KOPT-K1 (cell line): ENCODE measurements around the gene IFI27L2.

ENCODE experiments used
- H3K27ac ChIP-seq: fragments of 200-600 bp; sonication (generic); 2 replicates; pipeline ENCODE4 v1.5.1; 2016; ENCODE audit warnings: antibody characterized with exemption, mild to moderate bottlenecking, low read depth, low read length; ENCODE audit not compliant: poor library complexity, severe bottlenecking
- H3K36me3 ChIP-seq: fragments of 200-600 bp; sonication (generic); 2 replicates; pipeline ENCODE4 v1.5.1; 2017; ENCODE audit warnings: antibody characterized with exemption, mild to moderate bottlenecking, low read length, moderate library complexity; ENCODE audit not compliant: insufficient read depth
- H3K9me3 ChIP-seq: fragments of 200-600 bp; sonication (generic); 2 replicates; pipeline ENCODE4 v1.5.1; 2017; ENCODE audit warnings: antibody characterized with exemption, low read length, mild to moderate bottlenecking; ENCODE audit not compliant: insufficient read depth, poor library complexity, severe bottlenecking

Gene IFI27L2

GRCh38 chr14:94120667-94121340 is 8.6 kb downstream of the IFI27L2 start:
- Histone ChIP-seq H3K27ac (no peak overlapping the region), H3K9me3 (peaks cover 22% of the 10 kb centered on the region), H3K36me3 (no peaks in the 10 kb centered on the region)

GRCh38 chr14:94119071-94119470 is 10.3 kb downstream of the IFI27L2 start:
- H3K9me3 ChIP-seq: peaks cover 22% of the 10 kb centered on the region
- no peak overlapping the region for H3K27ac ChIP-seq
- H3K36me3 ChIP-seq: no peaks in the 10 kb centered on the region

GRCh38 chr14:94117856-94118255 is 11.5 kb downstream of the IFI27L2 start:
- Histone ChIP-seq H3K9me3 (peaks cover 22% of the 10 kb centered on the region), H3K36me3 (no peaks in the 10 kb centered on the region), H3K27ac (no peak overlapping the region)

- Histone ChIP-seq H3K9me3 (peaks cover 22% of the 10 kb centered on the region), H3K27ac (no peak overlapping the region), H3K36me3 (no peaks in the 10 kb centered on the region)
Measured at GRCh38 chr14:94116701-94117100, 12.7 kb downstream of the IFI27L2 start.

GRCh38 chr14:94115631-94116030 is 13.8 kb downstream of the IFI27L2 start:
- Histone ChIP-seq H3K27ac (no peak overlapping the region), H3K9me3 (peaks cover 18% of the 10 kb centered on the region), H3K36me3 (no peaks in the 10 kb centered on the region)

GRCh38 chr14:94115058-94115591 is 14.3 kb downstream of the IFI27L2 start:
- H3K36me3 ChIP-seq: no peaks in the 10 kb centered on the region
- H3K9me3 ChIP-seq: peaks cover 13% of the 10 kb centered on the region

GRCh38 chr14:94114589-94115057 is 14.8 kb downstream of the IFI27L2 start:
- Histone ChIP-seq H3K27ac (no peak overlapping the region), H3K36me3 (no peaks in the 10 kb centered on the region), H3K9me3 (peaks cover 8% of the 10 kb centered on the region)

More at GRCh38 chr14:94115058-94115591, 14.3 kb downstream of the IFI27L2 start:
- H3K27ac ChIP-seq: no peak overlapping the region

GRCh38 chr14:94113908-94114588 is 15.4 kb downstream of the IFI27L2 start:
- Histone ChIP-seq H3K27ac (no peak overlapping the region), H3K9me3 (peaks cover 3% of the 10 kb centered on the region), H3K36me3 (no peaks in the 10 kb centered on the region)

GRCh38 chr14:94113490-94113889 is 15.9 kb downstream of the IFI27L2 start:
- Histone ChIP-seq H3K27ac (no peak overlapping the region), H3K9me3 (no peaks in the 10 kb centered on the region), H3K36me3 (no peaks in the 10 kb centered on the region)

GRCh38 chr14:94113073-94113472 is 16.3 kb downstream of the IFI27L2 start:
- H3K36me3 ChIP-seq: no peaks in the 10 kb centered on the region
- no peak overlapping the region for H3K27ac ChIP-seq
- no peaks in the 10 kb centered on the region for H3K9me3 ChIP-seq

- Histone ChIP-seq H3K36me3 (no peaks in the 10 kb centered on the region), H3K27ac (no peak overlapping the region)
Measured at GRCh38 chr14:94112513-94113063, 16.8 kb downstream of the IFI27L2 start.

GRCh38 chr14:94111276-94112095 is 17.9 kb downstream of the IFI27L2 start:
- Histone ChIP-seq H3K27ac (no peak overlapping the region), H3K9me3 (no peaks in the 10 kb centered on the region), H3K36me3 (no peaks in the 10 kb centered on the region)

More at GRCh38 chr14:94112513-94113063, 16.8 kb downstream of the IFI27L2 start:
- H3K9me3 ChIP-seq: no peaks in the 10 kb centered on the region

- Histone ChIP-seq H3K9me3 (no peaks in the 10 kb centered on the region), H3K36me3 (no peaks in the 10 kb centered on the region), H3K27ac (no peak within 1 kb of the TSS)
Measured at GRCh38 chr14:94110552-94111181, 18.7 kb downstream of the IFI27L2 start, which contains the start of gene IFI27. TSS of gene IFI27 (plus strand) at chr14:94110736.

- no peaks in the 10 kb centered on the region for H3K36me3 ChIP-seq
- no peaks in the 10 kb centered on the region for H3K9me3 ChIP-seq
- H3K27ac ChIP-seq: no peak overlapping the region
Measured at GRCh38 chr14:94109915-94110250, 19.5 kb downstream of the IFI27L2 start.
